GM12873 (cell line): ENCODE results near the gene LAMA5.

Experiments
- CTCF ChIP-seq: IDR thresholded peaks from 2 replicates; pipeline ENCODE4 v1.5.1; 2012; ENCODE audit warnings: low read depth, mild to moderate bottlenecking, moderate library complexity, low read length, control low read depth; ENCODE audit not compliant: insufficient read depth; ENCODE audit errors: missing control alignments

LAMA5 gene

DNA sequence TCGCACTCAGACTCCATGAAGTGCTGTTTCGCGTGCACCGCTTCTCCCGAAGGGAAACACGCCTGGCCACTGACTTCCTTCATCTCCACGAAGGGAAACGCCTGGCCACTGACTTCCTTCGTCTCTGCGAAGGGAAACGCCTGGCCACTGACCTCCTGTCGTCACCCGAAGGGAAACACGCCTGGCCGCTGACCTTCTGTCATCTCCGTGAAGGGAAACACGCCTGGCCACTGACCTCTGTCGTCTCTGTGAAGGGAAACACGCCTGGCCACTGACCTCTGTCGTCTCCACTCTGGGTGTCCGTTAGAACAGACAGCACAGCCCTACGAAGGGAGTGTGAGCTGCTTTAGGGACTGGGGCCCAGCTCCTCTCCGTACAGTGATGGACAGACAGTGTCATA, 81.4 kb downstream of the LAMA5 start:
- TF ChIP-seq CTCF, result no peak

GRCh38 chr20:62285151-62285550, 82.0 kb downstream of the LAMA5 start:
- TF ChIP-seq CTCF, result no peak

GRCh38 chr20:62284448-62284847, 82.7 kb downstream of the LAMA5 start:
- TF ChIP-seq CTCF, result no peak

GRCh38 chr20:62282877-62283503, 84.1 kb downstream of the LAMA5 start:
- no peak for TF ChIP-seq CTCF

GRCh38 chr20:62282103-62282502, 85.0 kb downstream of the LAMA5 start:
- no peak for TF ChIP-seq CTCF

GRCh38 chr20:62281161-62281933, 85.8 kb downstream of the LAMA5 start:
- TF ChIP-seq CTCF, result no peak

GRCh38 chr20:62280303-62280702, 86.8 kb downstream of the LAMA5 start:
- no peak for TF ChIP-seq CTCF
